Activated effector memory CD4-positive, alpha-beta T cell treated with Interleukin-2 at 50 U/mL for 16 hours (primary cell): ENCODE measurements around the gene OR2B2.

ENCODE experiments used
- DNase-seq: peaks from one replicate; pipeline ENCODE4 v3.0.0-alpha.2; 2020

The OR2B2 gene

GRCh38 chr6:27893059-27893835 lies 18.9 kb downstream of the OR2B2 start:
- DNase-seq = peak; percentile 77

GRCh38 chr6:27892649-27893058 lies 19.5 kb downstream of the OR2B2 start:
- DNase-seq = no peak

GRCh38 chr6:27891320-27891875 lies 20.8 kb downstream of the OR2B2 start:
- no peak for DNase-seq

- DNase-seq = peak; percentile 67
These were observed 21.5 kb downstream of the OR2B2 start for GRCh38 chr6:27890445-27891319.

GRCh38 chr6:27889628-27890444 lies 22.4 kb downstream of the OR2B2 start:
- DNase-seq = no peak

- no peak for DNase-seq
These were observed 22.9 kb downstream of the OR2B2 start for GRCh38 chr6:27889275-27889627.

GRCh38 chr6:27888566-27888965 lies 23.6 kb downstream of the OR2B2 start:
- no peak for DNase-seq

- DNase-seq = no peak
These were observed 26.1 kb downstream of the OR2B2 start for GRCh38 chr6:27886073-27886472.

GRCh38 chr6:27883136-27883535 lies 29.1 kb downstream of the OR2B2 start:
- DNase-seq = no peak

- no peak for DNase-seq
These were observed 29.6 kb downstream of the OR2B2 start for GRCh38 chr6:27882624-27883023.

- DNase-seq = no peak
These were observed 32.4 kb downstream of the OR2B2 start for GRCh38 chr6:27879837-27880236.

GRCh38 chr6:27874016-27874415 lies 38.2 kb downstream of the OR2B2 start:
- DNase-seq = no peak

- peak; percentile 63 for DNase-seq
These were observed 38.9 kb downstream of the OR2B2 start for GRCh38 chr6:27873021-27873940.

- DNase-seq = no peak
These were observed 39.6 kb downstream of the OR2B2 start for GRCh38 chr6:27872642-27873020.

- peak; percentile 72 for DNase-seq
These were observed 40.1 kb downstream of the OR2B2 start for GRCh38 chr6:27871924-27872638.

GRCh38 chr6:27870291-27870870 lies 41.8 kb downstream of the OR2B2 start:
- DNase-seq = no peak

- DNase-seq = no peak
These were observed 43.9 kb downstream of the OR2B2 start for GRCh38 chr6:27868311-27868710.

GRCh38 chr6:27867945-27868300 lies 44.3 kb downstream of the OR2B2 start:
- no peak for DNase-seq

GRCh38 chr6:27867051-27867944 lies 44.9 kb downstream of the OR2B2 start:
- peak; percentile 46 for DNase-seq
